Neuron (in vitro differentiated cells): ENCODE results near the gene SLC2A13.
"Not testable (repeated sequence)": the region's sequence is repeated elsewhere in the genome, so short reads cannot be mapped to it uniquely, and the experiment has no call there.

Source experiments
- H2AFZ ChIP-seq: one replicate; pipeline ENCODE4 v1.6.1; 2013; ENCODE audit warnings: low read depth, mild to moderate bottlenecking, inconsistent platforms, low read length, moderate library complexity
- H3K27me3 ChIP-seq: one replicate; pipeline ENCODE4 v1.6.1; 2013; ENCODE audit warnings: low read length; ENCODE audit not compliant: insufficient read depth
- H3K36me3 ChIP-seq: one replicate; pipeline ENCODE4 v1.6.1; 2013; ENCODE audit warnings: low read length; ENCODE audit not compliant: insufficient read depth
- H3K4me1 ChIP-seq: one replicate; pipeline ENCODE4 v1.6.1; 2013; ENCODE audit warnings: low read length; ENCODE audit not compliant: insufficient read depth
- H3K4me3 ChIP-seq: 2 replicates; pipeline ENCODE4 v1.5.1; 2013; ENCODE audit warnings: mild to moderate bottlenecking, low read length, moderate library complexity
- H3K9me3 ChIP-seq: one replicate; pipeline ENCODE4 v1.6.1; 2013; ENCODE audit warnings: low read length

The SLC2A13 gene

DNA sequence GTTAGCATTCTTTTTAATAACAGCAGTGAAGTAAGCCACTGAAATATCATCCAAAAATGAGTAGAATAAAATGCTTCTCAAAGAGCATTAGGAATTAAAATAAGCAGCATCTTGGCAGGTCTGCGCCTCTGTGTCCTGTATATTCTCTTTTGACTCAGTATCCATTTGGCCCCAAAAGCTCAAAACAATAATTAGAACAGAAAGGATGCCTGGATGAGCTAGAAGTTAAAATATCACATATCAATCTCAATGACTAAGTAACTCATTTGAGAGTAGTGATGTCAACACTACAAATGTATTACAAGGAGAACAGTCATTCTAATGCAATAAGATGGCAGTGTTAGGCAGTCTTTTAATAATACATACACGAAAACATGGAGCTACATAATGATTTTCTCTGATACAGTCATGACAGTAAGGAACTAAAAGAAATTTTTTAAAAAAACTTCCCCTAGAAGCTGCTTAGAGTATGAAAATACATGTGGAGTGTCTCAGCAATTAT is 325.4 kb downstream of the SLC2A13 start:
- H3K4me1 ChIP-seq, result no peaks in the 10 kb centered on the region
- no peaks in the 10 kb centered on the region for H3K9me3 ChIP-seq
- H3K27me3 ChIP-seq, result no peaks in the 10 kb centered on the region
- H3K36me3 ChIP-seq, result no peaks in the 10 kb centered on the region
- no peak overlapping the region for H2AFZ ChIP-seq
- no peak overlapping the region for H3K4me3 ChIP-seq

DNA sequence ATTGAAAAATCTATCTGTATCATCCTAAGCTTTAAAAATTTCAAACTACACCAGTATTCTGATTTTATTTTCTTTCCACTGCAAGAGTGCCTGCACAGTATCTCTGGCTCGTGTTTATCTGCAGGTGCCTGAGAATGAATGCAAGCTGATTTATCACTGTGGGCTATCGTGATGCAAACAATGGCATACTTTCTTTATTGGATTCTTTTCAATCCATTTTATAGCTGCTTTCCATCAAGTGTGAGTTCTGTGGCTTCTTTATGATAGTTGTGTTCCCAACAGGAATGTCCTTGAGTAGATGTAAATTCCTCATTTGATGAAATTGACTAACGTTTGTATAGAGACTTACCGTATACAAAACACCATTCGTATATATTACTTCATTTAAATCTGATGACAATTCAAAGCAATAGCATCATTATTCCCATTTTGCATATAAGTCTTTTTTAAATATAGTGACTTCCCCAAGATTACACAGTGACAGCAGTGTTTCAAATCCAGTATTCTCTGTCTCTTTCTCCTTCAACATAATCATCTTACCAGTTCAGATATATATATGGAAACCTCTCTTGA is 326.0 kb downstream of the SLC2A13 start:
- H3K4me3 ChIP-seq, result no peak overlapping the region
- H3K4me1 ChIP-seq, result no peaks in the 10 kb centered on the region

DNA sequence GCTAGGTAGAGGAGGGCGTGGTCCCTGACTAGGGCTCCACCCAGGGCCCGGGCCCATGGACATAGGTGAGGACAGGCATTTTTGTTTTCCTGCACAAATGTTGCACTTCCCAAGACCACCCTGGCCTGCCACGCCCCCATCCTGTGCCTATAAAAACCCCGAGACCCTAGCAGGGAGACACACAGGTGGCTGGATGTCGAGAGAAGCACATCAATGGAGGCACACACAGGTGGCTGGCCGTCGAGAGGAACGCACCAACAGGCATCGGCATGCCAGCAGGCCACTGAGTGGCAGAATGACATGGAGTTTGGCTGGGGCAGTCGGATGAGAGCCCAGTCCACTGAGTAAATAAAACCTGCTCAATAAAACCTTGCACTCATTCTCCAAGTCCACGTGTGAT is 328.4 kb downstream of the SLC2A13 start:
- Histone ChIP-seq H3K4me1 (no peaks in the 10 kb centered on the region), H3K4me3 (no peak overlapping the region)

More for the DNA sequence above, 326.0 kb downstream of the SLC2A13 start:
- Histone ChIP-seq H3K9me3 (no peaks in the 10 kb centered on the region), H3K27me3 (no peaks in the 10 kb centered on the region), H2AFZ (no peak overlapping the region), H3K36me3 (no peaks in the 10 kb centered on the region)

GRCh38 chr12:39773266-39773665 is 332.6 kb downstream of the SLC2A13 start:
- Histone ChIP-seq H3K27me3 (no peaks in the 10 kb centered on the region), H2AFZ (no peak overlapping the region), H3K4me3 (no peak overlapping the region), H3K9me3 (no peaks in the 10 kb centered on the region), H3K4me1 (no peaks in the 10 kb centered on the region), H3K36me3 (no peaks in the 10 kb centered on the region)

More for the DNA sequence above, 328.4 kb downstream of the SLC2A13 start:
- H2AFZ ChIP-seq, result no peak overlapping the region
- H3K9me3 ChIP-seq, result no peaks in the 10 kb centered on the region
- H3K36me3 ChIP-seq, result no peaks in the 10 kb centered on the region
- H3K27me3 ChIP-seq, result no peaks in the 10 kb centered on the region

- H3K9me3 ChIP-seq, result no peaks in the 10 kb centered on the region
- no peaks in the 10 kb centered on the region for H3K36me3 ChIP-seq
- no peak overlapping the region for H2AFZ ChIP-seq
- no peaks in the 10 kb centered on the region for H3K4me1 ChIP-seq
- no peak overlapping the region for H3K4me3 ChIP-seq
- no peaks in the 10 kb centered on the region for H3K27me3 ChIP-seq
Observed at GRCh38 chr12:39772821-39773259, 333.0 kb downstream of the SLC2A13 start.

GRCh38 chr12:39771456-39771855 is 334.4 kb downstream of the SLC2A13 start:
- no peak overlapping the region for H3K4me3 ChIP-seq
- no peaks in the 10 kb centered on the region for H3K27me3 ChIP-seq
- H3K4me1 ChIP-seq, result no peaks in the 10 kb centered on the region
- H3K9me3 ChIP-seq, result no peaks in the 10 kb centered on the region
- no peak overlapping the region for H2AFZ ChIP-seq
- H3K36me3 ChIP-seq, result no peaks in the 10 kb centered on the region

- H3K4me1 ChIP-seq, result no peaks in the 10 kb centered on the region
- no peak overlapping the region for H3K4me3 ChIP-seq
- H2AFZ ChIP-seq, result no peak overlapping the region
- H3K9me3 ChIP-seq, result no peaks in the 10 kb centered on the region
- H3K27me3 ChIP-seq, result no peaks in the 10 kb centered on the region
- no peaks in the 10 kb centered on the region for H3K36me3 ChIP-seq
Observed at GRCh38 chr12:39764944-39765560, 340.8 kb downstream of the SLC2A13 start.

- Histone ChIP-seq H3K27me3 (no peaks in the 10 kb centered on the region), H3K9me3 (no peaks in the 10 kb centered on the region), H2AFZ (no peak overlapping the region), H3K36me3 (no peaks in the 10 kb centered on the region), H3K4me1 (no peaks in the 10 kb centered on the region), H3K4me3 (no peak overlapping the region)
Observed at GRCh38 chr12:39763890-39764169, 342.1 kb downstream of the SLC2A13 start.

DNA sequence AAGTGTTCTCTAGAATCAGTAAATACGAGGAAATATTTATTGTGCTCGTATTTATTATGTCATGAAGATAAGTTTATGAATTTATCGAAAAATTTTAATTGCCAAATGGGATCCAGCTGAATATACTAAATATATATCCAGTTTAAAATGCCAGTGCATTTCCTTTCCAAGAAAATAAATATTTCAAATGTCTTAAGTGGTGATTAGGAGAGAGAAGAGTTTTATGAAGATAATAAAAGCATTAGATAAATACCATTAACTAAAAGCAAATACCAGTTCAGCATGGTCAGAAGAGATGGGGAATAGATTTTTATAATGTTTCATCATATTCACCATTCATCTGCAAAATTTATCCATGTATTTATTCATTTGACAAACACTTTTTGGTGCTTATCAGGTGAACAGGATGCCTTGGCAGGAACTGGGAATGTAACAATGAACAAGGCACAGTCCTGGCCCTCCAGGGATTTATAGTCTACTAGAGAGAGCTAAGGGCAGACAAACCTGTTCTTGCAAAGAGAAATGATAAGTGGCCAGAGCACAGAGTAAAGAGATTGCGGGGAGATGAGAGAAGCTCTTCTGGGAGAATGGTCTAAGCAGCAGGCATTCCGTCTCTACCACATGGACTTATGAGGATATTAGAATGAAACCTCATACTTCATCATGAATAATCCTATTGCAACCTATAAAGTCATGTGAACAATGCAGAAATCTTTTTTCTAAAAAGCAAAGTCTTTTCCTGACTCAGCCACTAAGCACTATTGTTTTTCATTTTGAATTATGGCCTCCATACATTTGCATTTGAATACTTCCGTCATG is 342.6 kb downstream of the SLC2A13 start:
- Histone ChIP-seq H3K4me1 (no peaks in the 10 kb centered on the region), H3K4me3 (no peak overlapping the region)

GRCh38 chr12:39755478-39755877 is 350.4 kb downstream of the SLC2A13 start:
- H3K36me3 ChIP-seq, result no peaks in the 10 kb centered on the region
- H3K4me1 ChIP-seq, result peaks cover 11% of the 10 kb centered on the region
- no peak overlapping the region for H3K4me3 ChIP-seq
- H3K9me3 ChIP-seq, result no peaks in the 10 kb centered on the region
- no peaks in the 10 kb centered on the region for H3K27me3 ChIP-seq
- H2AFZ ChIP-seq, result no peak overlapping the region

More for the DNA sequence above, 342.6 kb downstream of the SLC2A13 start:
- H3K36me3 ChIP-seq, result no peaks in the 10 kb centered on the region
- no peak overlapping the region for H2AFZ ChIP-seq
- no peaks in the 10 kb centered on the region for H3K27me3 ChIP-seq
- no peaks in the 10 kb centered on the region for H3K9me3 ChIP-seq

GRCh38 chr12:39752482-39753137 is 353.3 kb downstream of the SLC2A13 start:
- Histone ChIP-seq H3K36me3 (no peaks in the 10 kb centered on the region), H2AFZ (no peak overlapping the region), H3K4me1 (peaks cover 11% of the 10 kb centered on the region), H3K4me3 (no peak overlapping the region), H3K9me3 (no peaks in the 10 kb centered on the region), H3K27me3 (no peaks in the 10 kb centered on the region)

- H3K27me3 ChIP-seq, H3K4me3 ChIP-seq, H3K9me3 ChIP-seq, H2AFZ ChIP-seq, H3K4me1 ChIP-seq, H3K36me3 ChIP-seq: not testable (repeated sequence)
Observed at GRCh38 chr12:39746151-39746550, 359.7 kb downstream of the SLC2A13 start.

DNA sequence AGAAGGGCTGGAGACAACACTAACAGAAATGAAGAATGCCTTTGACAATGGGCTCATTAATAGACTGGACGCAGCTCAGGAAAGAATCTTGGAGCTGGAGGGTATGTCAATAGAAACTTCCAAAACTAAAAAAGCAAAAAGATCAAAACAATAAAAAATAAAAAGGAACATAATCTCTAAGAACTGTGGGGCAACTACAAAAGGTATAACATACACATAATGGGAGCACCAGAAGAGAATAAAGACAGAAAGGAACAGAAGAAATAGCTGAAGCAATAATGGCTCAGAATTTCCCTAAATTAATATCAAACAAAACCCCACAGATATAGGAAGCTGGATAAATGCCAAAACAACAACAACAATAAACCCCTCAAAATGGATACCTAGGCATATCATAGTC is 362.2 kb downstream of the SLC2A13 start:
- no peak overlapping the region for H2AFZ ChIP-seq
- no peaks in the 10 kb centered on the region for H3K27me3 ChIP-seq
- H3K9me3 ChIP-seq, result no peaks in the 10 kb centered on the region
- H3K4me3 ChIP-seq, result no peak overlapping the region
- H3K36me3 ChIP-seq, result no peaks in the 10 kb centered on the region
- H3K4me1 ChIP-seq, result no peaks in the 10 kb centered on the region
